ENCODE data around the gene MYO1F.
"Not testable (repeated sequence)": the region's sequence is repeated elsewhere in the genome, so short reads cannot be mapped to it uniquely, and the experiment has no call there.

Gene MYO1F

DNA sequence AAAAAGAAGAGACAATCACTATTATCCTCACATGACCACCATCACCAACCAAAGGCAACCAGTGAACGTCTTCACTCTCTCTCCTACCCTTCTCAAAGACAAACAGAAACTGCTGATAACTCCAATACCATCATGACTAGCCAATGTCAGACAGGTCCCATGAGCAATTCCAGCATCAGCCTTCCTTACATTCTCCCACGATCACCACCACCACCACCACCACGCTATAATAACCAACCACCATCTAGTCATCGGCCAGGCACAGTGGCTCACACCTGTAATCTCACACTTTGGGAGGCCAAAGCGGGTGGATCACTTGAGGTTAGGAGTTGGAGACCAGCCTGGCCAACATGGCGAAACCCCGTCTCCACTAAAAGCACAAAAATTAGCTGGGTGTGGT, 3.9 kb downstream of the MYO1F start:
- no peaks in the 10 kb centered on the region for H3K4me1 ChIP-seq (ENCODE audit: control insufficient read depth, insufficient read depth, low read length)
- H3K9ac ChIP-seq (ENCODE audit: low read length) = no peak overlapping the region
- no peak overlapping the region for H3K27ac ChIP-seq (ENCODE audit: low read depth, low read length)
- peaks cover 6% of the 10 kb centered on the region for H3K27me3 ChIP-seq (ENCODE audit: control insufficient read depth, insufficient read depth, low read length)
- no peaks in the 10 kb centered on the region for H3K36me3 ChIP-seq (ENCODE audit: control insufficient read depth, insufficient read depth, low read length)
- no peak overlapping the region for H3K4me3 ChIP-seq (ENCODE audit: low read length)

GRCh38 chr19:8571006-8571411, 6.2 kb downstream of the MYO1F start:
- H3K27ac ChIP-seq (ENCODE audit: low read depth, low read length) = no peak overlapping the region

DNA sequence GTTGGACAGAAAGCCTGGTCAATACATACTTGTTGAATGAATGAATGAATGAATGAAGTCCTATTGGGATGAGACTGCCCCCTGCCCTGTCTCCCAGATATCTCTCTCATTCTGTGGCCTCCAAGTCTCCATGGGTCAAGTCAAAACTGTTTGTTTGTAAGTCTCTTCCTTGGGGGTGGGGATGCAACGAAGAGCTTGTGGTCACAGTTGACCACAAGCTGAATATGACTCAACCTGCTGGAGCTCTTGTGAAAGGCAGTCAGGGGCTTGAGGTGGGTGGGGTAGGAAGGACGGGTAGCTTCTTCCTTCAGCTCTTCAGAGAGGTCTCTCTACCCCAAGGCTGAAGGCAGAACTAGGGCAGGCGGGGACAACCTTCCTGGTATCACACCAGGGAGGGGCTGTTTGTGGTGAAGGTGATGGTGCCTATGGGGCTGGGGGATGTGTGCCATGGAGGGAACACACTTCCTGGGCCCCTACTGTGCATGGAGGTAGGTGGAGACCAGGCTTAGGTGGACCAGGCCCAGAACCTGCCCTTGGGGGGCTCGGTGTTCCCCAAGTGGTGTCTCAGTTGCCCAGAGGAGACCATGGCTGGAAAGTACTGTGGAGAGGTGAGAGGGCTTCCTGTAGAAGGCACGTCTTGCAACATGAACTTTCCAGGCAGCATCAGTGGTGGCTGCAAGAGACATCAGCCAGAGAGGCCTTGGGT, 8.0 kb downstream of the MYO1F start:
- Histone ChIP-seq H3K36me3 (ENCODE audit: control insufficient read depth, insufficient read depth, low read length) (no peaks in the 10 kb centered on the region), H3K27me3 (ENCODE audit: control insufficient read depth, insufficient read depth, low read length) (no peaks in the 10 kb centered on the region), H3K4me3 (ENCODE audit: low read length) (no peak overlapping the region), H3K4me1 (ENCODE audit: control insufficient read depth, insufficient read depth, low read length) (no peaks in the 10 kb centered on the region), H3K9ac (ENCODE audit: low read length) (no peak overlapping the region), H3K27ac (ENCODE audit: low read depth, low read length) (no peak overlapping the region)

More at GRCh38 chr19:8571006-8571411, 6.2 kb downstream of the MYO1F start:
- H3K4me3 ChIP-seq (ENCODE audit: low read length) = no peak overlapping the region
- no peak overlapping the region for H3K9ac ChIP-seq (ENCODE audit: low read length)
- H3K27me3 ChIP-seq (ENCODE audit: control insufficient read depth, insufficient read depth, low read length) = no peaks in the 10 kb centered on the region
- no peaks in the 10 kb centered on the region for H3K4me1 ChIP-seq (ENCODE audit: control insufficient read depth, insufficient read depth, low read length)
- no peaks in the 10 kb centered on the region for H3K36me3 ChIP-seq (ENCODE audit: control insufficient read depth, insufficient read depth, low read length)

GRCh38 chr19:8567522-8568172, 9.6 kb downstream of the MYO1F start:
- no peak overlapping the region for H3K4me3 ChIP-seq (ENCODE audit: low read length)
- H3K27ac ChIP-seq (ENCODE audit: low read depth, low read length) = no peak overlapping the region
- H3K9ac ChIP-seq (ENCODE audit: low read length) = no peak overlapping the region
- no peaks in the 10 kb centered on the region for H3K4me1 ChIP-seq (ENCODE audit: control insufficient read depth, insufficient read depth, low read length)
- no peaks in the 10 kb centered on the region for H3K27me3 ChIP-seq (ENCODE audit: control insufficient read depth, insufficient read depth, low read length)
- no peaks in the 10 kb centered on the region for H3K36me3 ChIP-seq (ENCODE audit: control insufficient read depth, insufficient read depth, low read length)

- H3K27me3 ChIP-seq (ENCODE audit: control insufficient read depth, insufficient read depth, low read length) = no peaks in the 10 kb centered on the region
- H3K27ac ChIP-seq (ENCODE audit: low read depth, low read length) = no peak overlapping the region
- no peaks in the 10 kb centered on the region for H3K4me1 ChIP-seq (ENCODE audit: control insufficient read depth, insufficient read depth, low read length)
- no peak overlapping the region for H3K4me3 ChIP-seq (ENCODE audit: low read length)
- no peak overlapping the region for H3K9ac ChIP-seq (ENCODE audit: low read length)
- no peaks in the 10 kb centered on the region for H3K36me3 ChIP-seq (ENCODE audit: control insufficient read depth, insufficient read depth, low read length)
Measured at GRCh38 chr19:8566855-8567254, 10.4 kb downstream of the MYO1F start.

DNA sequence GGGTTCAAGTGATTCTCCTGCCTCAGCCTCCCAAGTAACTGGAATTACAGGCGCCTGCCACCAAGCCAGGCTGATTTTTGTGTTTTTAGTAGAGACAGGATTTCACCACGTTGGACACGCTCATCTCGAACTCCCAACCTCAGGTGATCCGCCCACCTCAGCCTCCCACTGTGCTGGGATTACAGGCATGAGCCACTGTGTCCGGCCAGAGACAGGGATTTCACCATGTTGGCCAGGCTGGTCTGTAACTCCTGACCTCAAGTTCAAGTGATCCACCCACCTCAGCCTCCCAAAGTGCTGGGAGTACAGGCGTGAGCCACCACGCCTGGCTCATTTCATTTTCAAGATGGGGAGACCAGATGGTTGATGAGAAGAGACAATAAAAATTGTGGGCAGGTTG, 12.4 kb downstream of the MYO1F start:
- H3K36me3 ChIP-seq (ENCODE audit: control insufficient read depth, insufficient read depth, low read length); H3K27ac ChIP-seq (ENCODE audit: low read depth, low read length); H3K27me3 ChIP-seq (ENCODE audit: control insufficient read depth, insufficient read depth, low read length); H3K9ac ChIP-seq (ENCODE audit: low read length); H3K4me1 ChIP-seq (ENCODE audit: control insufficient read depth, insufficient read depth, low read length); H3K4me3 ChIP-seq (ENCODE audit: low read length): not testable (repeated sequence)

- Histone ChIP-seq H3K36me3 (ENCODE audit: control insufficient read depth, insufficient read depth, low read length) (no peaks in the 10 kb centered on the region), H3K27me3 (ENCODE audit: control insufficient read depth, insufficient read depth, low read length) (no peaks in the 10 kb centered on the region), H3K4me1 (ENCODE audit: control insufficient read depth, insufficient read depth, low read length) (no peaks in the 10 kb centered on the region), H3K4me3 (ENCODE audit: low read length) (no peak overlapping the region), H3K27ac (ENCODE audit: low read depth, low read length) (no peak overlapping the region), H3K9ac (ENCODE audit: low read length) (no peak overlapping the region)
Measured at GRCh38 chr19:8561075-8561764, 16.0 kb downstream of the MYO1F start.

DNA sequence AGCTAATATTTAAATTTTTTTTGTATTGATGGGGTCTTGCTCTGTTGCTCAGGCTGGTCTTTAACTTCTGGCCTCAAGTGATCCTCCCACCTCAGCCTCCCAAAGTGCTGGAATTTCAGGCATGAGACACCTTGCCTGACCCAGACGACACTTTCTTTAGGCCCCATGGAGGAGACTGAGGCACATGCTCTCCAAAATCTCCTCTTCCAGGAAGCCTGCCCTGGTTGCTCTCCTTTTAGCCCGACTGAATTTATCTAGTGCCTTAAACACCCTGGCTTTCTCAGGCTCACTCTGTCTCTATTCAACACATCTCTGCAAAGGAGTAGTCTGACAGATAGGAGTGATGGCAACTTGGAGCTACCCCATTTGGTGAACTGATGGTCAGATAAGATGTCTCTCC, 18.9 kb downstream of the MYO1F start:
- Histone ChIP-seq H3K4me1 (ENCODE audit: control insufficient read depth, insufficient read depth, low read length) (no peaks in the 10 kb centered on the region), H3K36me3 (ENCODE audit: control insufficient read depth, insufficient read depth, low read length) (no peaks in the 10 kb centered on the region), H3K27ac (ENCODE audit: low read depth, low read length) (no peak overlapping the region), H3K4me3 (ENCODE audit: low read length) (no peak overlapping the region), H3K9ac (ENCODE audit: low read length) (no peak overlapping the region), H3K27me3 (ENCODE audit: control insufficient read depth, insufficient read depth, low read length) (no peaks in the 10 kb centered on the region)

- H3K4me1 ChIP-seq (ENCODE audit: control insufficient read depth, insufficient read depth, low read length) = no peaks in the 10 kb centered on the region
- H3K4me3 ChIP-seq (ENCODE audit: low read length) = no peak overlapping the region
- no peak overlapping the region for H3K9ac ChIP-seq (ENCODE audit: low read length)
- H3K27ac ChIP-seq (ENCODE audit: low read depth, low read length) = no peak overlapping the region
- no peaks in the 10 kb centered on the region for H3K27me3 ChIP-seq (ENCODE audit: control insufficient read depth, insufficient read depth, low read length)
- H3K36me3 ChIP-seq (ENCODE audit: control insufficient read depth, insufficient read depth, low read length) = no peaks in the 10 kb centered on the region
Measured at GRCh38 chr19:8557642-8558238, 19.5 kb downstream of the MYO1F start.

GRCh38 chr19:8553729-8554128, 23.5 kb downstream of the MYO1F start:
- not testable (repeated sequence) for H3K4me3 ChIP-seq (ENCODE audit: low read length); H3K9ac ChIP-seq (ENCODE audit: low read length); H3K27ac ChIP-seq (ENCODE audit: low read depth, low read length); H3K4me1 ChIP-seq (ENCODE audit: control insufficient read depth, insufficient read depth, low read length); H3K36me3 ChIP-seq (ENCODE audit: control insufficient read depth, insufficient read depth, low read length); H3K27me3 ChIP-seq (ENCODE audit: control insufficient read depth, insufficient read depth, low read length)

DNA sequence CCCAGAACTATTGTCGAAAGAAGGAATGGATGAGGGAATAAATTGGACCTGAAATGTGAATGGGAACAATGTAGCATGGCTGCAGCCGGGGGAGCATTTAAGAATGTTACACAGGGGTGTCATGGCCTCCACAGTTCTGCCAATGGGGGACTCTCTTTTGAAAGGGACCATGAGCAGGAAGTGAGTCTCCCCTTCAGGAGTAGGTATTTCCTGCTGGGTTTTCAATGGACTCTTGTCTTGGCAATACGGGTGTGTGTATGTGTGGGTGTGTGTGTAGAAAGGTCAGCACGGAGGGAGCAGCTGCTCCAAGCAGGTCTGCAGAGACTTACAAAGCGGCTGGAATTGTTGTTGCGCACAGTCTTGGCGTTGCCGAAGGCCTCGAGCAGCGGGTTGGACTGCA, 24.4 kb downstream of the MYO1F start:
- Histone ChIP-seq H3K36me3 (ENCODE audit: control insufficient read depth, insufficient read depth, low read length) (no peaks in the 10 kb centered on the region), H3K4me3 (ENCODE audit: low read length) (no peak overlapping the region), H3K27me3 (ENCODE audit: control insufficient read depth, insufficient read depth, low read length) (no peaks in the 10 kb centered on the region), H3K4me1 (ENCODE audit: control insufficient read depth, insufficient read depth, low read length) (no peaks in the 10 kb centered on the region), H3K27ac (ENCODE audit: low read depth, low read length) (no peak overlapping the region), H3K9ac (ENCODE audit: low read length) (no peak overlapping the region)

DNA sequence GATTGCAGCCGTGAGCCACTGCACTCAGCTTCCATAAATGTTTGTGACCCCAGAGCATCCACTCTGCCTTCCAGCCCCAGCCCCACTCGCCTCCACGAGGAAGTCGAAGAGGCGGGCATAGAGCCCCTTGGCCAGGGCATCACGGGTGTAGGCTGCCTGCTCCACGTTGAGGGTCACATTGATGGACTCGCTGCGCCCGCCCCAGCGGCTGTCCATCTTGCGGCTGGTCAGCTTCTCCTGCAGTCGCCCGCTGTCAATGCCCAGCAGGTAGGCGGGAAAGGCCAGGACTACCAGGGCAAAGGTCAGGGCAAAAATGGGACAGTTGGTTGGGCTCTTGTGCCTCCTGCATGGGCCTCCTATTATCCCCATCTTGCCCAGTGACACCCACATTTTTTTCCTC, 27.2 kb downstream of the MYO1F start:
- H3K27me3 ChIP-seq (ENCODE audit: control insufficient read depth, insufficient read depth, low read length) = no peaks in the 10 kb centered on the region
- H3K4me3 ChIP-seq (ENCODE audit: low read length) = no peak overlapping the region
- no peak overlapping the region for H3K27ac ChIP-seq (ENCODE audit: low read depth, low read length)
- no peak overlapping the region for H3K9ac ChIP-seq (ENCODE audit: low read length)
- H3K36me3 ChIP-seq (ENCODE audit: control insufficient read depth, insufficient read depth, low read length) = peaks cover 5% of the 10 kb centered on the region
- H3K4me1 ChIP-seq (ENCODE audit: control insufficient read depth, insufficient read depth, low read length) = no peaks in the 10 kb centered on the region
